H1 (cell line): ENCODE data around the gene LEFTY2.

Experiments used
- BRCA1 ChIP-seq: IDR thresholded peaks from 2 replicates; pipeline ENCODE4 v1.6.1; 2012; ENCODE audit warnings: low read depth, low read length, improper control_type of control experiment
- CHD1 ChIP-seq: IDR thresholded peaks from 2 replicates; pipeline ENCODE4 v1.6.1; 2012; ENCODE audit warnings: low read depth, low read length, improper control_type of control experiment
- CREB1 ChIP-seq: IDR thresholded peaks from 2 replicates; pipeline ENCODE4 v1.6.1; 2012; ENCODE audit warnings: inconsistent platforms
- EGR1 ChIP-seq: IDR thresholded peaks from 2 replicates; pipeline ENCODE4 v1.6.1; 2011; ENCODE audit warnings: low read depth, low read length, borderline replicate concordance
- EP300 ChIP-seq, 2 experiments: IDR thresholded peaks; 1 replicate in 1 of 2; 2 replicates in 1 of 2; pipeline ENCODE4 v1.6.1; 2011 to 2012; ENCODE audit warnings: low read depth in 2 of 2, low read length in 2 of 2, mild to moderate bottlenecking in 2 of 2, borderline replicate concordance in 1 of 2, inconsistent platforms in 1 of 2, moderate library complexity in 1 of 2
- EZH2 ChIP-seq: fragments of 200-600 bp; sonication (generic); IDR thresholded peaks from 2 replicates; pipeline ENCODE4 v1.7.1; 2012; ENCODE audit warnings: low read depth, mild to moderate bottlenecking, moderate library complexity, low read length, inconsistent platforms; ENCODE audit not compliant: severe bottlenecking
- GABPA ChIP-seq: IDR thresholded peaks from 2 replicates; pipeline ENCODE4 v1.6.1; 2011; ENCODE audit warnings: mild to moderate bottlenecking, low read length, moderate library complexity, borderline replicate concordance; ENCODE audit not compliant: insufficient read depth
- JUND ChIP-seq: IDR thresholded peaks from 2 replicates; pipeline ENCODE4 v1.6.1; 2011; ENCODE audit warnings: mild to moderate bottlenecking, improper control_type of control experiment, low read length
- SUZ12 ChIP-seq: fragments of 200-600 bp; sonication (generic); IDR thresholded peaks from 2 replicates; pipeline ENCODE4 v1.6.1; 2012; ENCODE audit warnings: mild to moderate bottlenecking, inconsistent platforms, low read length, moderate library complexity, mixed read lengths
- TF ChIP-seq, protein P1 (sequence below), 3 experiments: IDR thresholded peaks; 1 replicate in 2 of 3; 2 replicates in 1 of 3; pipeline versions ENCODE4 v1.5.1 to v1.6.1; 2011; ENCODE audit warnings: low read length in 3 of 3, mild to moderate bottlenecking in 3 of 3, inconsistent platforms in 2 of 3, low read depth in 1 of 3, moderate library complexity in 1 of 3; ENCODE audit not compliant: insufficient read depth in 1 of 3; ENCODE audit errors: control extremely low read depth in 1 of 3
- TF ChIP-seq, protein P2 (sequence below): IDR thresholded peaks from 2 replicates; pipeline ENCODE4 v1.6.1; 2011; ENCODE audit warnings: low read length, improper control_type of control experiment
- TF ChIP-seq, protein P3 (sequence below): IDR thresholded peaks from 2 replicates; pipeline ENCODE4 v1.6.1; 2012; ENCODE audit warnings: inconsistent platforms

DNA sequence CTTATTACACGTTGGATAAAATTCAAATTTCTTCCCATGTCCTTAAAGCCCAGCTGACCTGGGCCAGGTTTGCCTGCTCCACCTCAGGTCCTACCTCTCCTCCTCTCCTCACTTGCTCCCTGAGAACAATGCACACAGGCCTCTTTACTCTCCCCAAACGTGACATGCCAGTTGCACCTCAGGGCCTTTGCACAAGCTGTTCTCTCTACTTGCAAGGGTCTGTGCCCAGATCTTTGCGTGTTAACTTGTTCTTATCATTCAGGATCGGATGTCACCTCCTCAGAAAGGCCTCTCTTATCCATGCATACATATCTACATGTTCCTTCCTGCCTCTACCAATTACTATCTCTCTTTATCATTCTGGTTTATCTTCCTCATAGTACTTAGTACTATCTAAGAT, 37.4 kb downstream of the LEFTY2 start:
- TF ChIP-seq GABPA (no peak), EZH2 (no peak), JUND (no peak), CREB1 (no peak), CHD1 (no peak), SUZ12 (no peak), BRCA1 (no peak), EP300 (IDR thresholded peaks at IDR 0.05; ENCODE audit: borderline replicate concordance in 1 of 2, low read depth in 2 of 2, low read length in 2 of 2) (no peak), EGR1 (no peak)
- TF ChIP-seq, protein P1, sequence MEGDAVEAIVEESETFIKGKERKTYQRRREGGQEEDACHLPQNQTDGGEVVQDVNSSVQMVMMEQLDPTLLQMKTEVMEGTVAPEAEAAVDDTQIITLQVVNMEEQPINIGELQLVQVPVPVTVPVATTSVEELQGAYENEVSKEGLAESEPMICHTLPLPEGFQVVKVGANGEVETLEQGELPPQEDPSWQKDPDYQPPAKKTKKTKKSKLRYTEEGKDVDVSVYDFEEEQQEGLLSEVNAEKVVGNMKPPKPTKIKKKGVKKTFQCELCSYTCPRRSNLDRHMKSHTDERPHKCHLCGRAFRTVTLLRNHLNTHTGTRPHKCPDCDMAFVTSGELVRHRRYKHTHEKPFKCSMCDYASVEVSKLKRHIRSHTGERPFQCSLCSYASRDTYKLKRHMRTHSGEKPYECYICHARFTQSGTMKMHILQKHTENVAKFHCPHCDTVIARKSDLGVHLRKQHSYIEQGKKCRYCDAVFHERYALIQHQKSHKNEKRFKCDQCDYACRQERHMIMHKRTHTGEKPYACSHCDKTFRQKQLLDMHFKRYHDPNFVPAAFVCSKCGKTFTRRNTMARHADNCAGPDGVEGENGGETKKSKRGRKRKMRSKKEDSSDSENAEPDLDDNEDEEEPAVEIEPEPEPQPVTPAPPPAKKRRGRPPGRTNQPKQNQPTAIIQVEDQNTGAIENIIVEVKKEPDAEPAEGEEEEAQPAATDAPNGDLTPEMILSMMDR (IDR thresholded peaks at IDR 0.05; ENCODE audit: control extremely low read depth in 1 of 3, insufficient read depth in 1 of 3, low read depth in 1 of 3, low read length in 3 of 3), result no peak
- TF ChIP-seq, protein P2, sequence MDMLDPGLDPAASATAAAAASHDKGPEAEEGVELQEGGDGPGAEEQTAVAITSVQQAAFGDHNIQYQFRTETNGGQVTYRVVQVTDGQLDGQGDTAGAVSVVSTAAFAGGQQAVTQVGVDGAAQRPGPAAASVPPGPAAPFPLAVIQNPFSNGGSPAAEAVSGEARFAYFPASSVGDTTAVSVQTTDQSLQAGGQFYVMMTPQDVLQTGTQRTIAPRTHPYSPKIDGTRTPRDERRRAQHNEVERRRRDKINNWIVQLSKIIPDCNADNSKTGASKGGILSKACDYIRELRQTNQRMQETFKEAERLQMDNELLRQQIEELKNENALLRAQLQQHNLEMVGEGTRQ, result no peak
- TF ChIP-seq, protein P3, sequence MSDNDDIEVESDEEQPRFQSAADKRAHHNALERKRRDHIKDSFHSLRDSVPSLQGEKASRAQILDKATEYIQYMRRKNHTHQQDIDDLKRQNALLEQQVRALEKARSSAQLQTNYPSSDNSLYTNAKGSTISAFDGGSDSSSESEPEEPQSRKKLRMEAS, result no peak
